ENCODE data around the gene PLEKHH2. TPM values are rescaled to one million over a fixed set of nuclear protein-coding genes. Genes with fewer than 3 reads are reported as not detected.
A peak's percentile ranks its signal among the peaks of the same experiment; 100 is the strongest.

PLEKHH2 gene
- total and polyA plus RNA-seq, 2 of the 13 experiments (the other 11 are each of a cell fraction or from before 2014, with no cell fraction given): 1.1 to 3.0 TPM

GRCh38 chr2:43634604-43635306 is 2.3 kb upstream of the PLEKHH2 start (continued):
- TF ChIP-seq, protein P1, sequence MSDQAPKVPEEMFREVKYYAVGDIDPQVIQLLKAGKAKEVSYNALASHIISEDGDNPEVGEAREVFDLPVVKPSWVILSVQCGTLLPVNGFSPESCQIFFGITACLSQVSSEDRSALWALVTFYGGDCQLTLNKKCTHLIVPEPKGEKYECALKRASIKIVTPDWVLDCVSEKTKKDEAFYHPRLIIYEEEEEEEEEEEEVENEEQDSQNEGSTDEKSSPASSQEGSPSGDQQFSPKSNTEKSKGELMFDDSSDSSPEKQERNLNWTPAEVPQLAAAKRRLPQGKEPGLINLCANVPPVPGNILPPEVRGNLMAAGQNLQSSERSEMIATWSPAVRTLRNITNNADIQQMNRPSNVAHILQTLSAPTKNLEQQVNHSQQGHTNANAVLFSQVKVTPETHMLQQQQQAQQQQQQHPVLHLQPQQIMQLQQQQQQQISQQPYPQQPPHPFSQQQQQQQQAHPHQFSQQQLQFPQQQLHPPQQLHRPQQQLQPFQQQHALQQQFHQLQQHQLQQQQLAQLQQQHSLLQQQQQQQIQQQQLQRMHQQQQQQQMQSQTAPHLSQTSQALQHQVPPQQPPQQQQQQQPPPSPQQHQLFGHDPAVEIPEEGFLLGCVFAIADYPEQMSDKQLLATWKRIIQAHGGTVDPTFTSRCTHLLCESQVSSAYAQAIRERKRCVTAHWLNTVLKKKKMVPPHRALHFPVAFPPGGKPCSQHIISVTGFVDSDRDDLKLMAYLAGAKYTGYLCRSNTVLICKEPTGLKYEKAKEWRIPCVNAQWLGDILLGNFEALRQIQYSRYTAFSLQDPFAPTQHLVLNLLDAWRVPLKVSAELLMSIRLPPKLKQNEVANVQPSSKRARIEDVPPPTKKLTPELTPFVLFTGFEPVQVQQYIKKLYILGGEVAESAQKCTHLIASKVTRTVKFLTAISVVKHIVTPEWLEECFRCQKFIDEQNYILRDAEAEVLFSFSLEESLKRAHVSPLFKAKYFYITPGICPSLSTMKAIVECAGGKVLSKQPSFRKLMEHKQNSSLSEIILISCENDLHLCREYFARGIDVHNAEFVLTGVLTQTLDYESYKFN (CRISPR knock-in tag; conservative IDR thresholded peaks at IDR 0.05): peak; percentile 84
- TF ChIP-seq ZNF331 (CRISPR knock-in tag; IDR thresholded peaks at IDR 0.05) (peak; percentile 52; the same call in 1 of the 2 replicates), KLF16 (CRISPR knock-in tag; IDR thresholded peaks at IDR 0.05) (peak in 1 of 2 experiments; percentile 94; a peak in 2 of 4 replicates), ZNF101 (CRISPR knock-in tag; IDR thresholded peaks at IDR 0.05; ENCODE audit: borderline replicate concordance, low read depth) (no peak), HMGA1 (CRISPR knock-in tag; conservative IDR thresholded peaks at IDR 0.05) (no peak), ZNF704 (CRISPR knock-in tag; IDR thresholded peaks at IDR 0.05; ENCODE audit: borderline replicate concordance) (no peak), PAF1 (CRISPR knock-in tag; IDR thresholded peaks at IDR 0.05) (no peak), ZNF451 (CRISPR knock-in tag; IDR thresholded peaks at IDR 0.05) (no peak), E2F1 (CRISPR knock-in tag; IDR thresholded peaks at IDR 0.05) (no peak), KDM5B (CRISPR knock-in tag; IDR thresholded peaks at IDR 0.05; ENCODE audit: borderline replicate concordance) (no peak), ATF7-NPFF (CRISPR knock-in tag; IDR thresholded peaks at IDR 0.05; ENCODE audit: low read depth) (no peak), NFE2 (CRISPR knock-in tag; IDR thresholded peaks at IDR 0.05) (no peak), ZNF614 (CRISPR knock-in tag; IDR thresholded peaks at IDR 0.05; ENCODE audit: borderline replicate concordance) (peak; percentile 94)
- TF ChIP-seq, protein P2, sequence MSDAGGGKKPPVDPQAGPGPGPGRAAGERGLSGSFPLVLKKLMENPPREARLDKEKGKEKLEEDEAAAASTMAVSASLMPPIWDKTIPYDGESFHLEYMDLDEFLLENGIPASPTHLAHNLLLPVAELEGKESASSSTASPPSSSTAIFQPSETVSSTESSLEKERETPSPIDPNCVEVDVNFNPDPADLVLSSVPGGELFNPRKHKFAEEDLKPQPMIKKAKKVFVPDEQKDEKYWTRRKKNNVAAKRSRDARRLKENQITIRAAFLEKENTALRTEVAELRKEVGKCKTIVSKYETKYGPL (CRISPR knock-in tag; IDR thresholded peaks at IDR 0.05): peak; percentile 64; the same call in 1 of the 2 replicates
- TF ChIP-seq, protein P3, sequence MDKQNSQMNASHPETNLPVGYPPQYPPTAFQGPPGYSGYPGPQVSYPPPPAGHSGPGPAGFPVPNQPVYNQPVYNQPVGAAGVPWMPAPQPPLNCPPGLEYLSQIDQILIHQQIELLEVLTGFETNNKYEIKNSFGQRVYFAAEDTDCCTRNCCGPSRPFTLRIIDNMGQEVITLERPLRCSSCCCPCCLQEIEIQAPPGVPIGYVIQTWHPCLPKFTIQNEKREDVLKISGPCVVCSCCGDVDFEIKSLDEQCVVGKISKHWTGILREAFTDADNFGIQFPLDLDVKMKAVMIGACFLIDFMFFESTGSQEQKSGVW (CRISPR knock-in tag; IDR thresholded peaks at IDR 0.05; ENCODE audit: borderline replicate concordance): no peak
- TF ChIP-seq, protein P4, sequence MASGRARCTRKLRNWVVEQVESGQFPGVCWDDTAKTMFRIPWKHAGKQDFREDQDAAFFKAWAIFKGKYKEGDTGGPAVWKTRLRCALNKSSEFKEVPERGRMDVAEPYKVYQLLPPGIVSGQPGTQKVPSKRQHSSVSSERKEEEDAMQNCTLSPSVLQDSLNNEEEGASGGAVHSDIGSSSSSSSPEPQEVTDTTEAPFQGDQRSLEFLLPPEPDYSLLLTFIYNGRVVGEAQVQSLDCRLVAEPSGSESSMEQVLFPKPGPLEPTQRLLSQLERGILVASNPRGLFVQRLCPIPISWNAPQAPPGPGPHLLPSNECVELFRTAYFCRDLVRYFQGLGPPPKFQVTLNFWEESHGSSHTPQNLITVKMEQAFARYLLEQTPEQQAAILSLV (CRISPR knock-in tag; IDR thresholded peaks at IDR 0.05; ENCODE audit: borderline replicate concordance): no peak
- TF ChIP-seq, protein P5, sequence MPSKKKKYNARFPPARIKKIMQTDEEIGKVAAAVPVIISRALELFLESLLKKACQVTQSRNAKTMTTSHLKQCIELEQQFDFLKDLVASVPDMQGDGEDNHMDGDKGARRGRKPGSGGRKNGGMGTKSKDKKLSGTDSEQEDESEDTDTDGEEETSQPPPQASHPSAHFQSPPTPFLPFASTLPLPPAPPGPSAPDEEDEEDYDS (CRISPR knock-in tag; IDR thresholded peaks at IDR 0.05): peak; percentile 38; the same call in 1 of the 2 replicates
- TF ChIP-seq, protein P6, sequence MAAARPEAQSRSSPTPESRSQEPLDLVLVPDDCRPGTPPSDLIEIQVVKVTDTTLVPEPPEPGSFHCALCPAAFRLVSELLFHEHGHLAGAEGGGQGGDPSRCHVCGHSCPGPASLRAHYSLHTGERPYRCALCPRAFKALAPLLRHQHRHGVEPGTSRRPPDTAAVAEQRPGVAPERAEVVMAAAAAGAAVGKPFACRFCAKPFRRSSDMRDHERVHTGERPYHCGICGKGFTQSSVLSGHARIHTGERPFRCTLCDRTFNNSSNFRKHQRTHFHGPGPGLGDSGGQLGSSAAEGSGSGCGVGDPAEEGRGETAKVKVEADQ (CRISPR knock-in tag; IDR thresholded peaks at IDR 0.05; ENCODE audit: borderline replicate concordance): no peak
